Stimulated activated CD8-positive, alpha-beta memory T cell treated with anti-CD3 and anti-CD28 coated beads, Interleukin-4, amount 100 ng/mL, for 1 hour (primary cell): ENCODE measurements around the gene NACC2.

ENCODE experiments used
- DNase-seq, 2 donors: peaks; one replicate each; pipeline ENCODE4 v3.0.0-alpha.2; 2020; ENCODE audit warnings: low read depth in 2 of 2, low spot score in 1 of 2

Gene NACC2

GRCh38 chr9:136058084-136058483 is 37.0 kb downstream of the NACC2 start:
- DNase-seq, result no peak

GRCh38 chr9:136057236-136058081 is 37.6 kb downstream of the NACC2 start:
- no peak for DNase-seq

- DNase-seq, result no peak
These were observed 38.4 kb downstream of the NACC2 start for GRCh38 chr9:136056546-136057235.

GRCh38 chr9:136055715-136056545 is 39.2 kb downstream of the NACC2 start:
- DNase-seq, result no peak

DNA sequence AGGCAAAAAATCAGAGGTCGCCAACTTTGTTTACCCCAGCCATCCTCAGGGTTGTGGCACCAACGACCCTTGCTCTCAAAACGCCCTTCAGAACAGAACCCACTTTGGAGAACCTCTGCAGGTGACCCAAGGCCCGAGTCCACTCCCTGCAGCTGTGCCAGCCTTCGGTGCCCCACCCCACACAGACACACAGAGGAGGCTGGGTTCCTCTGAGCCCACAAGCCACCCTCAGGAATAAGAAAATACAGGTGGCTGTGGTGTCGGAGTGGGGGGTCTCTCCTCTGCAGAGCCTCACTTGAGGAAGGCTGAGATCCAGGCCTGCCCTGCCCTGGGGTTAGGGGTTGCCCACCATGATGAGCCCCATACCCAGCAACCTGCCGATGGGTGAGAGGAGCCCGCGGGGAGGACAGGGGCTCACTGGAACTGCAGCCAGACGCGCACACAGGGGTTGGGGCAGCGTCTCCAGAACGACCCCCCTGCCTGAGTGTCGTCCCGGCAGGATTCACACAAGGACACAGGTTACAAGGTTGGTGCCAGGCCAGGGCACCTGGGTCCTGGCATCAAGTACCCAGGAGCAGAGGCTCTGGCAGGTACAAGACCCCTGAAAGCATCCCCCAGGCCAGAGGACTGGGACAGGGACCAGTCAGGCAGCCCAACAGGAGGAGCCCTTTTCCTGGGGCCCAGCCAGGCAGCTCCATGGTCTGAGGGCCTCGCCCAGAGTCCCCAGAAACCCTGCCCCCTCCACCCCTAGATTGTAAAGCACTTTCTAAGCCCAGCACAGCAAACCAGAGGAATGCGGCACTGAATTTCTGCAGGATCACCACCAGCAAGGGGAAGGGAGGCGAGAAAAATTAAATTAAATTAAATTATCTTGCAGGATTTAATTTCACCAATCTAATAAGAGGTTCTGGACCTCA is 40.0 kb downstream of the NACC2 start:
- no peak for DNase-seq

GRCh38 chr9:136054146-136054545 is 40.9 kb downstream of the NACC2 start:
- no peak for DNase-seq

GRCh38 chr9:136053757-136054142 is 41.3 kb downstream of the NACC2 start:
- DNase-seq, result no peak

DNA sequence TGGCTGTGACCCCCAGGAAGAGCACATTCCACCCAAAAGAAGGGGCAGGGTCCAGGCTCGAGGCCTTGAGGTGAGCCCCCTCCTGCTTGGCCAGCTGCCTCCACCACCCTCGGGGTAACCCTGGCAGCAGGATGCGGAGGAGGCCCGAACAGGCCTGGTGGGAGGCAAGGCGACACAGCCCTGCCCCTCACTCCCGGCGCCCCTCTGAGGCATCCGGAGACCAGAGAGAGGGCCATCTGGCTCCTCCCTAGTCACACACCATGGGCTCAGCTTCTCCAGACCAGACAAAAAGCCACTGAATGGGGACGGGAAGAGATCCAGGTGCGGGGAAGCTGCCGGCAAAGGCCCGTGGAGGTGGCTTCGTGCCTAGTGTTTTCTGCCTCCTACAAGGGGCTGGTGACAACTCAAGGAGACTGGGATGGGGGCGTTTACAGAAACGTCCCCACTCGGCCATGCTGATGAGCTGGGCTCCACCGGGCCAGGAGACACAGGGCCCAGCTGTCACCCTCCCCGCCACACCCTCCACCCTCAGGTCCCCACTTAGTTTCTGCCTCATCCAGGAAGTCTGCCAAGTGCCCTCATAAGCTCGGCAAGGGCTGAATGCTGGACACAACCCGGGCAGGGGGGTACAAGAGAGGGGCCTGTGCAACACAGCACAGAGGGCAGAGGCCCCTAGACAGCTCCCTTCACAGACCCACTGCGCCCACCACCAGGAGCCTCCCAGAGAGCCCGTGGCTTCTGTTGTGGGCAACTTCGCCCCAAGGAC is 41.9 kb downstream of the NACC2 start:
- no peak for DNase-seq

DNA sequence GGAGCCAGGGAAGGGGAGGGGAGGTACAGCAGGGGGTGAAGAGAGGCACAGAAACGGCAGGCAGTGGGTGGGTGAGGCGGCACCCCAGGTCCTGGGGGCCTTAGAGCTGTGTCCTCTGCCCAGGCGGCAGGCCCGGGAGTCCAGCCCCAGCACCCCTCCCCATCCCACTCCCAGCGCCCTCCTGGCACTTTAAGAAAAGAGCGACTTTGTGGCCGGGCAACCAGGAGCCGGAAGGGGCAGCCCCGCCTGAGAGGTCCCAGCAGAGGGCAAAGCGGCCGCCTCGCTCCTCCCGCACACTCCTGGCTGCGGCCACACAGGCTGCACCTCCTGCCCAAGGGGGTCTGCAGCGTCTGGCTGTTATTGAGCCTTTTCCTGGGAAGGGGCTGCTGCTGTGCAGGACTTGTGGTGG is 42.6 kb downstream of the NACC2 start:
- DNase-seq, result no peak

DNA sequence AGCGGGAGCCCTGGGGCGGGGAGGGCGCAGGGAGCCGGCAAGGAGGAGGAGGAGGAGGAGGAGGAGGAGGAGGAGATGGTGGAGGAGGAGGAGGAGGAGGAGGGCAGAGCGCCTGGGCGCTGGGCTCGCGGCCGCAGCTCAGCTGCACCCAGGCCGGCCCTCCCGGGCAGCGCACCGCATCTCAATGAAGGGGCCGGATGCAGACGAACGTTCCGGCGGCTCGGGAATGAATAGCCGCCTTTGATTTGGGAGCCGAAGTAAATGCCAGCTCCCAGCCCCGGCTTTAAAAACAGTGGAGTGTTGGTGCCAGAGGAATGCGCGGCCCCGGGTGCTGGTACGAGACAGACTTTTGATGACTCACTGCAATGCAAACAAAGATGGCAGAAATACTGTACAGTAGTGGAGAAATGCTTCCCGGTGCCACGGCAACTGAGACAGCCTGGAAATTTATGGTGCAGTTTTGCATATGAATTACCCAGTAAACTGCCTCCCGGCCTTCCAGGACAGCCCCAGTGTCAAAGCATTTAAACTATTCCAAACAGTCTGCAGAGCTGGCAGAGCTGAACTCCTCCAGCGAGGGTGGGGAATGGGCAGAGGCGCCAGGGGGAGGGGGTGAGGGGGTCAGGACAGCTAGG is 43.1 kb downstream of the NACC2 start:
- DNase-seq, result no peak

- no peak for DNase-seq
These were observed 43.6 kb downstream of the NACC2 start for GRCh38 chr9:136051453-136051836.

GRCh38 chr9:136050701-136051452 is 44.2 kb downstream of the NACC2 start:
- DNase-seq, result no peak

DNA sequence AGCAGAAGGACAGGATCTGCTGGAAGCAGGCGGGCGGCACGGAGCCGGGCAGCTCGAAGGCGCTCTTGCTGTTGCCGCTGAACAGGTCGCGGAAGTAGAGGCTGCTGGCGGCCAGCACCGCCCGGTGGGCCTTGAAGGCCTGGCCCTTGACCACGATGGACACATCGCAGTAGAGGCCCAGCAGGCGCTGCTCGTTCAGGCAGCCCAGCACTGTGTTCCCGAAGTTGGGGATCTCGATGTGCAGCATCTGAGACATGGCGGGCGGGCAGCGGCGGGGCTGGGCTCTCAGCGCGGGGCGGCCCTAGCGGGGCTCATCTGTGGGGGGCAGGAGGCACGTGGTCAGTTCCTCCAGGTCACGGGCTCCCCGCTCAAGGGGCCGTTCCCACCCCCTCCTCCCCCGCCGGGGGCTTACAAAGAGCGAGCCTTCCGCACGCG is 44.8 kb downstream of the NACC2 start:
- no peak for DNase-seq

DNA sequence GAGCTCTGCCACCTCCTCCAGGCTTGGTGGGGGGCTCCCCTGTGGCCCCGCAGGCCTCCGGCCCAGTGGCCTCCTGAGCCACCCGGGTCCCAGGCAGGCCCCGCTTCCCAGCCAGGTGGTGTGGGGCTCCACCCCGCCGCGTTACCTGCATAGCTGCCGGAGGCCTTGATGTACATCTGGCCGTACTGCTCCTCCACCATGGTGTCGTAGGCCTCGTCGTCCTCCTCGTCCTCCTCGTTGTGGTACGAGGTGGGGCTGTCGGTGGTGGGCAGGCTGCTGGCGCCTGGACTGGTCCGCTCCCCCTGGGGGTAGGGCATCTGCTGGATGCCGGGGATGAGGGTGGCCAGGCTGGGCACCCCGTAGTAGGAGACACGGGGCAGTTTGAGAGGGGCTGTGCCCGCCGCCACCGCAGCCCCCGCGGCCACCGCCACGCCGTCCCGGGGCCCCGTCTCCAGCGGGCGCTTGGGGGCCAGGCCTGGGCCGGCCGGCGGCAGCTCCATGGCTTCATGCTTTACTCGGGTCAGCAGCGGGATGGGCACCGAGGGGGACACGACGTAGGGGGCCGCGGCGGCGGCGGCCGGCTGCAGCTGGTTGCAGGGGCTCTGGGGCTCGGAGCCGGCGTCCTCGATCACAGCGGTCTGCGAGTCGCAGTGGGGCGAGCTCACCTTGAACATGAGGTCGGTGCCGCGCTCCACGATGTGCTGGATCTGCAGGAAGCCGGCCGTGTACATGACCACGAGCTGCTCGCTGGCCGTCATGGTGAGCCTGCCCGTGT is 45.4 kb downstream of the NACC2 start:
- DNase-seq, result no peak

DNA sequence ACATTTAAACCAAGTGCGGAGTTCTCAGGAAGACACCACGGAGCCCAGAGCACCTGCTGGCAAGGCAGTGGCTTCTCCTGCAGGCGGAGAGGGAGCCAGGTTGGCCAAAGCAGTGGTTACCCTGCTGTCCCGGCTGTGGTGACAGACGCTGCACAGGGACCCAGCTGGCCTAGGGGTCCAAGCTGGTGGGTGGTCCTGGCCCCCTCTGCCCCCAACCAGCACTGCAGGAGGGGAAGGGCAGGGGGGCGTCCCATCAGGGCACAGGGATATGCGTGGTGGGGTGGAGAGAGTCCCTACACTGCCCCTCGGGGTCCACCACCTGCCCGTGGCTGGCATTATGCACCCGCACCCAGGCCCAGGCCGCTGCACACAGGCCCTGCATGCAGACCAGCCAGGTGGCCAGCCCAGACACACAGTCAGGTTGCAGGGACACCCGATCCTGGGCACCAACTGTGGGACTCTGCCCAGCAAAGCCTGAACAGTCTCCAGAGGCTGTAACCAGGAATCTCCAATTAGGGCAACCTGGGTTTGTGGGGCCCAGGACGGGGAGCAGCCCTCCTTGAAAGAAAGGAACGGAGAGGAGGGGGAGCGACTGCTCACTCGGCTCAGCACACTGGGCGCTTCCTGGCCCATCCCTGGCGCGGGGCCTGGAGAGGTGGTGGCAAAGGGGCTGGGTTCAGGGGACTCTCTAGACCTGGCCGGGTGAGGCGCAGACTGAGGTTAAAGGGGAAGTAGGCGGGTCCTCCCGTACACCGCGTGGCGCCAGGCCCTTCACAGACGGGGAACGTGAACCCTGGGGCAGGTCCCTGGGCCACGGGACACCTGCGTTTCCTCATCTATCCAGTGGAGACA is 46.3 kb downstream of the NACC2 start:
- no peak for DNase-seq

DNA sequence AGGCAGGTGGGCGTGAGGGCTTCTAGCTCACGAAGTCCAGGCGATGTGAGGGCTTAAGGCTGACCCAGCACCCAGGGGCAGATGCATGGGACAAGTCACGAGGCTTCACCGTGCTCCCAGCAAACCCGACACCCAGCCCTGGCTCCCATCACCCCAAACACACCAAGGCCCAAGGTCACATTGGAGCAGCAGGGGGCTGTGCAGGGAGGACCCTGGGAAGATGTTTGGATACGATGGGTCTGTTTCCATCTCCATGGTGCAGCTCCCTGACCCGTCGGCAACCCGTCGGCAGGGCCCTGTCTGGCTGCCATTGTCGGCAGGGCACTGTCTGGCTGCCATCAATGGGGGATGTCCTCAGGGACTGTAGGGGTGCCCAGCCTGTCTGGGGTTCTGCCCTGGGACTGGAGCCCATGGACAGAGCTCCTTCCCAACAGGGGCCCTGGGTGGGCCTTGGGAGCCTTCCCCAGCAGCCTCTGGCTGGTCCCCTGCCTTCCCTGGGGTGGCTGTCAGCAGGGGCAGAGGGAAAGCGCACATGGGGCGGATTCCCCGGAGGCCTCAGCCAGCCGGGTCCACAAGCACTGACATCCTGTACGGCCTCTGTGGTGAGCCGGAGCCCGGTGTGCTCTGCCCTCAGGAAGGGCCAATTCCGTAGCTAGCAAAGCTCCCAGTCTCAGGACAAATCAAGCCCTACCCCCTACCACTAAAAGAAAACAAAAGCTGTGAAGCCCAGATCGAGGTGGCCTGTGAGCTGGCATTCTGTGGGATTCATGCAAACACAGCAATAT is 47.1 kb downstream of the NACC2 start:
- no peak for DNase-seq
